Gastrocnemius medialis (tissue), 4 donors: Measurements from ENCODE around the gene ARHGAP19. TPM values are rescaled to one million over a fixed set of nuclear protein-coding genes. Genes with fewer than 3 reads are reported as not detected.

Source experiments
- ATAC-seq, 2 donors: fragments of 150-250 bp; one replicate each; pipeline ENCODE4 v1.9.1; 2016
- DNase-seq, 2 donors: peaks; one replicate each; pipeline ENCODE4 v3.0.0-alpha.2; 2019
- H3K27ac ChIP-seq, 4 donors: fragments of 200-600 bp; sonication (generic); 1 replicate in 1 of 4; 2 replicates in 3 of 4; pipeline ENCODE4 v1.5.1; 2016 to 2018; ENCODE audit warnings: mild to moderate bottlenecking in 2 of 4, moderate library complexity in 1 of 4
- H3K27me3 ChIP-seq, 3 donors: fragments of 200-600 bp; sonication (generic) in 2 of 3; 1 replicate in 1 of 3; 2 replicates in 2 of 3; pipeline versions ENCODE4 v1.5.1 to v1.6.0; 2016 to 2019; ENCODE audit warnings: mild to moderate bottlenecking in 1 of 3, moderate library complexity in 1 of 3
- H3K36me3 ChIP-seq, 2 donors: fragments of 200-600 bp; sonication (generic) in 1 of 2; one replicate each; pipeline ENCODE4 v1.5.1; 2017 to 2018
- H3K4me1 ChIP-seq, 2 donors: fragments of 200-600 bp; sonication (generic) in 1 of 2; one replicate each; pipeline ENCODE4 v1.5.1; 2016 to 2017; ENCODE audit warnings: mild to moderate bottlenecking in 2 of 2
- H3K4me3 ChIP-seq, 4 donors: fragments of 200-600 bp; sonication (generic) in 3 of 4; 1 replicate in 1 of 4; 2 replicates in 3 of 4; pipeline ENCODE4 v1.5.1; 2016 to 2019; ENCODE audit warnings: mild to moderate bottlenecking in 2 of 4
- H3K9me3 ChIP-seq, 3 donors: fragments of 200-600 bp; sonication (generic) in 2 of 3; 1 replicate in 1 of 3; 2 replicates in 2 of 3; pipeline ENCODE4 v1.5.1; 2016 to 2019
- POLR2A ChIP-seq, 2 donors: fragments of 450-650 bp; IDR thresholded peaks; one replicate each; pipeline ENCODE4 v1.6.1; 2017; ENCODE audit warnings: antibody characterized with exemption in 2 of 2, mild to moderate bottlenecking in 2 of 2, moderate library complexity in 2 of 2
- in situ Hi-C, 4 donors: fragments of 200-750 bp; cut with MboI; loops; one replicate each; pipeline versions ENCODE4 v1.15.0 to v1.8.0; 2017; ENCODE audit warnings: low sequenced_read_pairs in 4 of 4
- intact Hi-C: fragments of 100-400 bp; cut with DNase I; formaldehyde crosslinking; loops from one replicate; pipeline ENCODE4 v1.15.1; 2023; ENCODE audit warnings: low total_unique reads
- total RNA-seq, 4 donors: library from RNA; depleted of rRNA; stranded (reverse); fragments of >200 nt; gene quantifications; one replicate each; pipeline versions ENCODE4 v1.1.0 to v1.2.3, GENCODE V29; 2016
- TF ChIP-seq, protein P1 (sequence below), 5 experiments: fragments of 450-650 bp in 3 of 5; fragments of 200-600 bp in 2 of 5; sonication (generic) in 2 of 5; IDR thresholded peaks in 4 of 5; conservative IDR thresholded peaks in 1 of 5; 1 replicate in 4 of 5; 2 replicates in 1 of 5; pipeline ENCODE4 v1.5.1; 2016 to 2019; ENCODE audit warnings: antibody characterized with exemption in 5 of 5, mild to moderate bottlenecking in 3 of 5, moderate library complexity in 3 of 5

Gene ARHGAP19
- total RNA-seq, 4 donors from 2014 or later = 1.7 to 12.3 (median 2.4) TPM

DNA sequence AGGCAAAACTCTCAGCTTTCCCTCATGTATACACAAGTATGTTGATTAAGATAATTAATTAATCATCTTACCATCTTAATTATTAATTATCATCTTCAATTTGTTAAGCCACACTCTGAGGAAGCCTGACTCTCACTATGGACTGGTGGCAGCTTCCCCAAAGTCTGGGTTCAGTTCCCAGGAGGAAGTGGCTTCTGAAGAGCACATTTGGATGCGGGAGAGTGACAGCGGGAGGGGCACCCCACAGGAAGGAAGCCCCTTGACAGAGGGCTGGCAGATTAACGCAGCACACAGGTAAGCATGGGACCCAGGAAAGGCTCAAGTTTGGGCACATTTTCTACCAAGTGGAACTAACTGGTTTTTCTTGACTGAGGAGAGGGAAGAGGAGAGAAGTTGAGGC is 93.3 kb downstream of the ARHGAP19 start:
- in situ Hi-C loops (no loop called here), intact Hi-C loops (no loop called here)
- no peak overlapping the region for H3K4me3 ChIP-seq
- peaks cover 11 to 23% (median 14%) of the 10 kb centered on the region in 3 donors for H3K27me3 ChIP-seq
- DNase-seq (no peak), ATAC-seq (no peak)
- no peaks in the 10 kb centered on the region for H3K36me3 ChIP-seq
- H3K27ac ChIP-seq = no peak overlapping the region
- H3K4me1 ChIP-seq = no peaks in the 10 kb centered on the region
- TF ChIP-seq, protein P1, sequence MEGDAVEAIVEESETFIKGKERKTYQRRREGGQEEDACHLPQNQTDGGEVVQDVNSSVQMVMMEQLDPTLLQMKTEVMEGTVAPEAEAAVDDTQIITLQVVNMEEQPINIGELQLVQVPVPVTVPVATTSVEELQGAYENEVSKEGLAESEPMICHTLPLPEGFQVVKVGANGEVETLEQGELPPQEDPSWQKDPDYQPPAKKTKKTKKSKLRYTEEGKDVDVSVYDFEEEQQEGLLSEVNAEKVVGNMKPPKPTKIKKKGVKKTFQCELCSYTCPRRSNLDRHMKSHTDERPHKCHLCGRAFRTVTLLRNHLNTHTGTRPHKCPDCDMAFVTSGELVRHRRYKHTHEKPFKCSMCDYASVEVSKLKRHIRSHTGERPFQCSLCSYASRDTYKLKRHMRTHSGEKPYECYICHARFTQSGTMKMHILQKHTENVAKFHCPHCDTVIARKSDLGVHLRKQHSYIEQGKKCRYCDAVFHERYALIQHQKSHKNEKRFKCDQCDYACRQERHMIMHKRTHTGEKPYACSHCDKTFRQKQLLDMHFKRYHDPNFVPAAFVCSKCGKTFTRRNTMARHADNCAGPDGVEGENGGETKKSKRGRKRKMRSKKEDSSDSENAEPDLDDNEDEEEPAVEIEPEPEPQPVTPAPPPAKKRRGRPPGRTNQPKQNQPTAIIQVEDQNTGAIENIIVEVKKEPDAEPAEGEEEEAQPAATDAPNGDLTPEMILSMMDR (IDR thresholded peaks at IDR 0.05 in 4 of 5, conservative IDR thresholded peaks at IDR 0.05 in 1 of 5) = no peak
- TF ChIP-seq POLR2A (IDR thresholded peaks at IDR 0.05) = no peak
- H3K9me3 ChIP-seq = no peaks in the 10 kb centered on the region

DNA sequence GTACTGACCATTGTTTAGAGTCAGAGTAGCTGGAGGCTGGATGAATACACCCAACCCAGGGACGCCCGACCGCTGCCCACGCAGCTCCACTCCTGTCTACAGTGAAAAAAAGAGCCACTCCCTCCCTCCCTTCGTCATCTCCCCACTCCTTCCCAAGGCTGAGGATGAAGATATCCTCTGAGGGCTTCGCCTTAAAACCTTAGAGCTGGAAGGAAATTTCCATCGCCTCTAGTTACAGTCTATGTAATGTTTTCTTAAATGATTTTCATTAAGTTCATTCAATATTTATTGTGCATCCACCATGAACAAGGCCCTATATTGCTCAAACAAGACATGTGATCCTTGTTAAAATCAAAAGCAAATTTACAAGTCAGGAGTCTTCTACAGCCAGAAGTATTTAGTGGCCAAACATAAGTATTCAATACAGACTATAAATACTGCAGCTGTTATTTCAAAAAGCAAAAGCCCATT is 95.4 kb downstream of the ARHGAP19 start:
- H3K27me3 ChIP-seq = peaks cover 11 to 23% (median 14%) of the 10 kb centered on the region in 3 donors

DNA sequence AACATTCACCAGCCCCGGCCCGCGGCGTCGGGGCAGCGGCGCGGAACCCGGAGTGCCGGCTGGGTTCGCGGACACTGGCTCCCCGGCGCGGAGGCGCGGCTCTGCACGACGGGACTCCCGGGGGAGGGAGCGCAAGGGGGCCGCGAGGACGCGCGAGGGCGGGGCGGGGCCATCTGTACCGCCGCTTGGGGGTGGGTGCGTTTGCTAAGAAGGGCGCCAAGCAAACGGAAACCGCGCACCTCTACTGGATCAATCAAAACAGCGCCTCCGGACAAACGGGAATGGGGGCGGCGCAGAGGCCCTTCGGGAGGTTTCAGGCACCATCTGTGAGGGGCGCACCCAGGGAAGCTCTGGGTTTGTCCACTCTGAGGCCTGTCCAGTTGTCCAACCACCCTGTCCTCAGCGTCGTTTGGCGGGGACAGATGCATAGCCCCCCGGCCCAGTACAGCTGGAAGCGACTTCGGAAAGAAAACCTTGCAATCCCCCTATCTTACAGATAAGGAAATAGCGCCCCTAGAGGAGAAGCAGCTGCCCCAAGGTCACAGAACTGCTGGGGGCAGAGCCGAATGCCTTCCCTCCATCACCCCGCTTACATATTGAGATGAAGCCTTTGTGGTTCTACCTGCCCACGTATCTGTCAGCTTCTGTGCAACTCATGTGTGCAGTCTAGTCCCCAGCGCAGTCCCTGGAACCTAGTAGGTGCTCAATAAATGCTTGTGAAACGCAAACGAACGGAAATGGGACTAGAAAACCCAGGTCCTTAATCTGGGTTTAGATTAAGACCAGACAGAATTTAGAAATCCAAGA is 96.0 kb downstream of the ARHGAP19 start:
- no peaks in the 10 kb centered on the region for H3K4me1 ChIP-seq
- H3K36me3 ChIP-seq = no peaks in the 10 kb centered on the region
- H3K27ac ChIP-seq = no peak overlapping the region
- peaks cover 11 to 23% (median 14%) of the 10 kb centered on the region in 3 donors for H3K27me3 ChIP-seq
- ATAC-seq (peak in 1 of 2 donors; percentile 74), DNase-seq (no peak)
- TF ChIP-seq, protein P1 (IDR thresholded peaks at IDR 0.05 in 4 of 5, conservative IDR thresholded peaks at IDR 0.05 in 1 of 5) = peak; percentile 6 to 70 (median 38)
- TF ChIP-seq POLR2A (IDR thresholded peaks at IDR 0.05) = no peak
- intact Hi-C loops (no loop called here), in situ Hi-C loops (no loop called here)
- no peaks in the 10 kb centered on the region for H3K9me3 ChIP-seq
- H3K4me3 ChIP-seq = peak overlapping the region; percentile 41 to 56 (median 48)

More for the DNA sequence above, 95.4 kb downstream of the ARHGAP19 start:
- no peak overlapping the region for H3K4me3 ChIP-seq
- no peak overlapping the region for H3K27ac ChIP-seq
- H3K9me3 ChIP-seq = no peaks in the 10 kb centered on the region
- in situ Hi-C loops = no loop called here
- intact Hi-C loops = no loop called here
- DNase-seq (no peak), ATAC-seq (no peak)
- no peaks in the 10 kb centered on the region for H3K36me3 ChIP-seq
- no peaks in the 10 kb centered on the region for H3K4me1 ChIP-seq
- TF ChIP-seq POLR2A (IDR thresholded peaks at IDR 0.05) = no peak
- TF ChIP-seq, protein P1 (IDR thresholded peaks at IDR 0.05 in 4 of 5, conservative IDR thresholded peaks at IDR 0.05 in 1 of 5) = no peak

DNA sequence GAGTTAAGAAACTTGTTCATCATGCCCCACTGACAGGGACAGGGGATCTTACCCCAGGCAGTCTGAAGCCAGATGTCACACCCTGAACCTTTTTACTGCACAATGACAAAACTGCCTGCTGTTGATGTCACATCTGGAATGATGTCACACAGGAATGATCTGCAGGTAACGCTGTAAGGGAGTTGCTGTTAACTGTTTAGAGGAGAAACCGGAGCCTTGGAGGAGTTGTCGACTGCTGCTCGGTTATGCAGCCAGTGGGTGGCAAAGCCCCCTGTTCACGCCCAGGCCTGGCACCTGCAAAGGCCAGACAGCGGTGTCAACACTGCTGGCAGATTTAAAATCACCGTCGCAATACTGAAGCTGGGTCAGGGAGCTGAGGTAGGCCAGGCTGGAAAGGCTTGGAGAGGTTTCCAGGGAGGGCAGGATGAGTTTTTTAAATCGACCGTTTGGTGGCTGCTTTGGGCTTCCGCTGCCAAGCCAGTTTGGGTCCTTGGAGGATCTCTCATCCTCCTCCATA is 96.7 kb downstream of the ARHGAP19 start:
- Histone ChIP-seq H3K27ac (no peak overlapping the region), H3K9me3 (no peaks in the 10 kb centered on the region), H3K4me1 (no peaks in the 10 kb centered on the region), H3K27me3 (peaks cover 11 to 23% (median 14%) of the 10 kb centered on the region in 3 donors), H3K4me3 (peak overlapping the region; percentile 41 to 56 (median 48)), H3K36me3 (no peaks in the 10 kb centered on the region)
- no peak for TF ChIP-seq POLR2A (IDR thresholded peaks at IDR 0.05)
- TF ChIP-seq, protein P1 (IDR thresholded peaks at IDR 0.05 in 4 of 5, conservative IDR thresholded peaks at IDR 0.05 in 1 of 5) = no peak
- intact Hi-C loops = no loop called here
- ATAC-seq = no peak
- in situ Hi-C loops = no loop called here
- DNase-seq = no peak
